ENCODE data around the gene SNRK.

The SNRK gene

DNA sequence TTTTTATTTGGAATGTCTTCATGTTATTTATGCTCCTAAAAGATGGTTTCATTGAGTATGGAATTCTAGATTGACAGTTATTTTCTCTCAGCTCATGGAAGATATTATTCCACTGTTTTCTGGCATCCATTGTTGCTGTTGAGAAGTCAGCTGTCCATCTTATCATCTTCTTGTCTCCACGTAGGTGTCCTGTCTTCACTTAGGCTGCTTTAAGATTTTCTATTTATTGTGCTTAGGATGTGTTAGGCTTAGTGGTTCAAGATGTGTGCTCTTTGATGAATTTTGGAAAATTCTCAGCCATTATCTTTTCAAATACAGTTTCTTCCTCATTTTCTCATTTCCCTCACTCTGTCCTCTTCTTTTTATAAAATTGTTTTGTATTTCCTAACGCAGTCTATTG lies 52.0 kb downstream of the SNRK start:
- DNase-seq (ENCODE audit: insufficient read length): no peak
- TF ChIP-seq POLR2AphosphoS5 (IDR thresholded peaks at IDR 0.05; ENCODE audit: low read depth, low read length): no peak
- no peak for TF ChIP-seq POLR2A (IDR thresholded peaks at IDR 0.05; ENCODE audit: low read depth, low read length)
- TF ChIP-seq TAF1 (IDR thresholded peaks at IDR 0.05; ENCODE audit: borderline replicate concordance, low read depth, low read length): no peak
- no peak for FAIRE-seq

DNA sequence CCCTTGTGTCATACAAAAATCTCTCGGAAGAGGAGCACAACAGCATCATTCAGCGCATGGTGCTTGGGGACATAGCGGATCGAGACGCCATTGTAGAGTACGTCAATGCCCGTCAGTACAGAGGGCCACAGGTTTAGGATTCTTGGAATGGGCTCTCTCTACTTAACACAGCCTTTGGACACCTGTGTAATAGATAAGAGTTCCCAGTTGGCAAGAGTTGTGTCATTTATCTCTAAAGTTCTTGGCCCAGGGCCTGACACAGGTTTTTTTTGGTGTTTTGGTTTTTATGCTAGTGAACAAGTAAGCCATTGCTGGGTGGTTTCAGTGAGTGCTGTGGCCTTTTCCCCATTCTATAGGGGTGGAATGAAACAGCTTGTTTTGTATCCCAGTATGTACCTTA lies 54.1 kb downstream of the SNRK start:
- DNase-seq (ENCODE audit: insufficient read length) (no peak), FAIRE-seq (no peak)
- TF ChIP-seq POLR2A (IDR thresholded peaks at IDR 0.05; ENCODE audit: low read depth, low read length): no peak
- no peak for TF ChIP-seq POLR2AphosphoS5 (IDR thresholded peaks at IDR 0.05; ENCODE audit: low read depth, low read length)
- TF ChIP-seq TAF1 (IDR thresholded peaks at IDR 0.05; ENCODE audit: borderline replicate concordance, low read depth, low read length): no peak

DNA sequence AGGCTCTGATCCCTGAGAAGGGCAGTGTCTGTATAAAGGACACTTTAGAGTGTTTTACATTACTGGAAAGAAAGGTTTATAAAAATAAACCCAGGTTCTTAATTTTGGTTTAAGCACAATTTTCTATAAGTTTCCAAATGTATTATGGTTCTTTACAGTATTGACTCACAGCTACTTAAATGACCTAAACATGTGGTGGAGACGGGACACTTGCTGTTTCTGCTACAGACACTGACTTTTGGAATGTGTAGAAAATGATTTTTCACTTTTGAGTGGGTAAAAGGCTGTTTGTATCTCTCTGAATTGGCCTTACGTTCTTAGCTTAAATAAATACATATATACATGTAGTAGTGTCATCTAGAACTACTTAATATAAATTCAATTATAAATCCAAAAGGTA lies 55.4 kb downstream of the SNRK start:
- no peak for FAIRE-seq
- TF ChIP-seq POLR2AphosphoS5 (IDR thresholded peaks at IDR 0.05; ENCODE audit: low read depth, low read length): no peak
- DNase-seq (ENCODE audit: insufficient read length): no peak

DNA sequence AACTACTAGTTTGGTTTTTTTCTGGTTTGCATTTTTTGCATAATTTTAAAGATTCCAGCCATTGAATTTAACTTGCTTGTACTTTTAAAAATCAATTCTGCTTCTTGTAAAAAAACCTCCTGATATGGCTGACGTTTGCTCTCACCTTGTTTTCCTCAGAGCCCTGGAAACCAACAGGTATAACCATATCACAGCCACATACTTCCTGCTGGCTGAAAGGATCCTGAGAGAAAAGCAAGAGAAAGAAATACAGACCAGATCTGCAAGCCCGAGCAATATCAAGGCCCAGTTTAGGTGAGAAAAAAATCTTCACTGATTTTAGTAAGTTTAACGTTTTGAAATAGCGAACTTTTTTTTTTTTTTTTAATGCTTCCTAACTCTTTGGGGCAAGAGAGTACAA lies 56.8 kb downstream of the SNRK start:
- TF ChIP-seq POLR2AphosphoS5 (IDR thresholded peaks at IDR 0.05; ENCODE audit: low read depth, low read length) (no peak), POLR2A (IDR thresholded peaks at IDR 0.05; ENCODE audit: low read depth, low read length) (no peak), TAF1 (IDR thresholded peaks at IDR 0.05; ENCODE audit: borderline replicate concordance, low read depth, low read length) (no peak)
- DNase-seq (ENCODE audit: insufficient read length) (no peak), FAIRE-seq (no peak)

DNA sequence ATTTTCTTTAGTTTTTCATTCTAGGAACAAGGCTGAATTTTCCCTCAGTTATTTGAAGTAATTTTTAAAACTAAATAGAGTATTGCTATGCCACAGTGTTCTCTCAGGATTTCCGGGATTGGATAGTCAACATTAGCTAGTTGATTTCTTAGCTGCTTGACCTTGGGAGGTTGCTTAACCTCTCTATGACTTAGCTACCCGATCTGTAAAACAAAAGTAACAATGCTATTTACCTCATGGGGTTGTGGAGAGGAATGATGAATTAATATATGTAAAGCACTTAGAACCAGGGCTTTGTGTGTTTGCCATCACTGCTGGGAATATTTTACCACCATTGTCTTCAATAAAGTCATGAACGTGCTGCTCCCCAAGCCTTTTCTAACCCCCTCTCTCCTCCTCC lies 57.5 kb downstream of the SNRK start:
- TF ChIP-seq POLR2AphosphoS5 (IDR thresholded peaks at IDR 0.05; ENCODE audit: low read depth, low read length) (no peak), POLR2A (IDR thresholded peaks at IDR 0.05; ENCODE audit: low read depth, low read length) (no peak)
- FAIRE-seq (no peak), DNase-seq (ENCODE audit: insufficient read length) (no peak)

DNA sequence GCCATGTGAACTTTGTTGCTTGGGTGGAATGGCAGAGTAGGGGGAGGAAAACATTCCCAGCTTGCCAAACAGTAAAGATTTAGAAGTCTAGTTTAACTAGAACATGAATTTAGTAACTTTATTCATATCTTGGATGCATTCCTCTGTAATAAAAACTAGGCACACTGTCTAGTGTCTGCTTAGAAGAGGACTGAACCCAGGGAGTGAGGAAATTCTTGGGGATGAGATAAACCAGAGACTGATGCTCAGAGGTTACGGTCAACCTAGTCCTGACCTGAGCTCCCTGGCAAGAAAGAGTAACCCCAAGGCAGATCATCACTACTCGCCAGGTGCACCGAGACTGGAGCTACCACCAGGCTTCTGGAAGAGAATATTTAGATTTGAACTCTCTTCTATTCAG lies 58.2 kb downstream of the SNRK start:
- TF ChIP-seq POLR2AphosphoS5 (IDR thresholded peaks at IDR 0.05; ENCODE audit: low read depth, low read length) (no peak), POLR2A (IDR thresholded peaks at IDR 0.05; ENCODE audit: low read depth, low read length) (no peak), TAF1 (IDR thresholded peaks at IDR 0.05; ENCODE audit: borderline replicate concordance, low read depth, low read length) (no peak)
- DNase-seq (ENCODE audit: insufficient read length) (no peak), FAIRE-seq (no peak)

DNA sequence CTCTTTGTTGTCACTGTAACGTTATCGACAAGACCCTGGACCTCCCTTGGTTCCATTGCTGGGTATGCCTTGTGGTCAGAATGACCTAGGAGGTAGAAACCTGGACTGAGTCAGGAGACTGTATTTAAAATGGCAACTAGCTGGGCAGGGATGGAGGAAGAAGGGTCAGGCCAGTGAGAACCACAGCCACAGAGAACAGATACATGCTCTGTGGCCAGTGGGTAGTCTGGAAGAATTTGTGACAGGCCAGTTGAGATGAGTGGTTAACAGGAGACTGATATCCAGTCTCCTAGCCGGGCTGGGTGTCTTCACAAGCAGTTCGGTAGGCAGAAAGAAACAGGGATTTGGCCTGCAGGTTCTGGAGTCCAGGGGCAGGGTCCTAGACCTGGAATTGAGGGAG lies 58.9 kb downstream of the SNRK start:
- no peak for DNase-seq (ENCODE audit: insufficient read length)
- TF ChIP-seq TAF1 (IDR thresholded peaks at IDR 0.05; ENCODE audit: borderline replicate concordance, low read depth, low read length) (no peak), POLR2A (IDR thresholded peaks at IDR 0.05; ENCODE audit: low read depth, low read length) (no peak), POLR2AphosphoS5 (IDR thresholded peaks at IDR 0.05; ENCODE audit: low read depth, low read length) (no peak)
- no peak for FAIRE-seq

DNA sequence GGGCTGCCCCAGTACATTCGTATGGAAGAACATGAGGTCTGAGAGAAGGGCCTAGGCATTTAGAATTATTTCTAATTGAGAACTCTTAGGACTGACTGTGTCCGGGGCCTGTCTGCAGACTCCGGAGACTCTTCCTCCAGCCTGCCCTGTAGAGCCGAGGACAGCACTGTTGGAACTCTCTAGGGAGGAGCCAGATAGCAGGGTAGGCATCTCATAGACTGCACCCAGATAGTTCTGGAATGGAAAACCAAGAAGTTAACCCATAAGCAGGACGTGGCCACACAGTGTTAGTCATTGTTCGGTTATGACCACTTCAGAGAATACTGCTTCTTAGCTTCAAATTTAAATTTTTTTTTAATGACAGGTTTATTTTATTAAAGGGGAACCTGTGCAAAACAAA lies 59.5 kb downstream of the SNRK start:
- FAIRE-seq (no peak), DNase-seq (ENCODE audit: insufficient read length) (no peak)

DNA sequence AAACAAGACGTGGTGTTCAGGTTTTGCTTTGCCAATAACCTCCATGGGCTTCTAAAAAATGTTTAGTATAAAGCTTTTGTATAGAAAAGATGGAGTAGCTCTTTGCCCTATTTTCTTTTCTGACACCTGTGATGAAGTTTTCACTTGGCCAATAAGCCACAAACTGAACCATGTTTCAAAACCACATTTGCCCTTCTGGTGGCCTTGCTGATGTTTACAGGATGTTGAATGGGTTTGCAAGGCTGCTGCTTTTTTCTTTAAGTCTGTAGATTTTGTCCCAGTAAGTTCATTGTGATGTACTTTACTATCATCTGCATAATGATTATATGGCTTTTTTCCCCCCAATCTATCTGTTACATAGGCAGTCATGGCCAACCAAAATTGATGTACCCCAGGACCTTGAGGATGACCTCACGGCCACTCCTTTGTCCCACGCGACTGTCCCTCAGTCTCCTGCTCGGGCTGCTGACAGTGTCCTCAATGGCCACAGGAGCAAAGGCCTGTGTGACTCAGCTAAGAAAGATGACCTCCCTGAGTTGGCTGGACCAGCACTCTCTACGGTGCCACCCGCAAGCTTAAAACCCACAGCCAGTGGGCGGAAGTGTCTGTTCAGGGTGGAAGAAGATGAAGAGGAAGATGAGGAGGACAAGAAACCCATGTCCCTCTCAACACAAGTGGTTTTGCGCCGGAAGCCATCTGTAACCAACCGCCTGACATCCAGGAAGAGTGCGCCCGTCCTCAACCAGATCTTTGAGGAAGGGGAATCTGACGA lies 60.8 kb downstream of the SNRK start:
- FAIRE-seq: no peak
- no peak for DNase-seq (ENCODE audit: insufficient read length)
- TF ChIP-seq POLR2A (IDR thresholded peaks at IDR 0.05; ENCODE audit: low read depth, low read length) (no peak), POLR2AphosphoS5 (IDR thresholded peaks at IDR 0.05; ENCODE audit: low read depth, low read length) (no peak), TAF1 (IDR thresholded peaks at IDR 0.05; ENCODE audit: borderline replicate concordance, low read depth, low read length) (no peak)

More for the DNA sequence above, 59.5 kb downstream of the SNRK start:
- TF ChIP-seq POLR2AphosphoS5 (IDR thresholded peaks at IDR 0.05; ENCODE audit: low read depth, low read length) (no peak), TAF1 (IDR thresholded peaks at IDR 0.05; ENCODE audit: borderline replicate concordance, low read depth, low read length) (no peak), POLR2A (IDR thresholded peaks at IDR 0.05; ENCODE audit: low read depth, low read length) (no peak)

DNA sequence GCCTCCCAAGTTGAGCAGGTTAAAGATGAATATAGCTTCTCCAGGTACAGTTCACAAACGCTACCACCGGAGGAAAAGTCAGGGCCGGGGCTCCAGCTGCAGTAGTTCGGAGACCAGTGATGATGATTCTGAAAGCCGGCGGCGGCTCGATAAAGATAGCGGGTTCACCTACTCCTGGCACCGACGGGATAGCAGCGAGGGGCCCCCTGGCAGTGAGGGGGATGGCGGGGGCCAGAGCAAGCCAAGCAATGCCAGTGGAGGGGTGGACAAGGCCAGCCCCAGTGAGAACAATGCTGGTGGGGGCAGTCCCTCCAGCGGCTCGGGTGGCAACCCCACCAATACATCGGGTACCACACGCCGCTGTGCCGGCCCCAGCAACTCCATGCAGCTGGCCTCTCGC lies 61.4 kb downstream of the SNRK start:
- DNase-seq (ENCODE audit: insufficient read length): no peak
- TF ChIP-seq POLR2A (IDR thresholded peaks at IDR 0.05; ENCODE audit: low read depth, low read length) (no peak), POLR2AphosphoS5 (IDR thresholded peaks at IDR 0.05; ENCODE audit: low read depth, low read length) (no peak), TAF1 (IDR thresholded peaks at IDR 0.05; ENCODE audit: borderline replicate concordance, low read depth, low read length) (no peak)
- FAIRE-seq: no peak

DNA sequence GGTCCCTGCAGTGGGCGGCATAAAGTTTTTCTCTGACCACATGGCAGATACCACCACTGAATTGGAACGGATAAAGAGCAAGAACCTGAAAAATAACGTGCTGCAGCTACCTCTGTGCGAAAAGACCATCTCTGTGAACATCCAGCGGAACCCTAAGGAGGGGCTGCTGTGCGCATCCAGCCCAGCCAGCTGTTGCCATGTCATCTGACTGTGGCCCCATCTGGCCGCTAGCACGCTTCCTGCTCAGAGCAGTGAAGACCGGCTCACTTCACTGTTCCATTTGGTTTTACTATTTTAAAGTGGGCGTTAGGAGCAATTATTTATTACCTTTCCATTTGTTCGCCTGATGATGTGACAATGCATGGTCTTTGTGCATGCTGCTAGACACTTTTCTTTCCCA lies 62.0 kb downstream of the SNRK start:
- FAIRE-seq (no peak), DNase-seq (ENCODE audit: insufficient read length) (no peak)
- TF ChIP-seq POLR2AphosphoS5 (IDR thresholded peaks at IDR 0.05; ENCODE audit: low read depth, low read length) (no peak), TAF1 (IDR thresholded peaks at IDR 0.05; ENCODE audit: borderline replicate concordance, low read depth, low read length) (no peak), POLR2A (IDR thresholded peaks at IDR 0.05; ENCODE audit: low read depth, low read length) (no peak)

DNA sequence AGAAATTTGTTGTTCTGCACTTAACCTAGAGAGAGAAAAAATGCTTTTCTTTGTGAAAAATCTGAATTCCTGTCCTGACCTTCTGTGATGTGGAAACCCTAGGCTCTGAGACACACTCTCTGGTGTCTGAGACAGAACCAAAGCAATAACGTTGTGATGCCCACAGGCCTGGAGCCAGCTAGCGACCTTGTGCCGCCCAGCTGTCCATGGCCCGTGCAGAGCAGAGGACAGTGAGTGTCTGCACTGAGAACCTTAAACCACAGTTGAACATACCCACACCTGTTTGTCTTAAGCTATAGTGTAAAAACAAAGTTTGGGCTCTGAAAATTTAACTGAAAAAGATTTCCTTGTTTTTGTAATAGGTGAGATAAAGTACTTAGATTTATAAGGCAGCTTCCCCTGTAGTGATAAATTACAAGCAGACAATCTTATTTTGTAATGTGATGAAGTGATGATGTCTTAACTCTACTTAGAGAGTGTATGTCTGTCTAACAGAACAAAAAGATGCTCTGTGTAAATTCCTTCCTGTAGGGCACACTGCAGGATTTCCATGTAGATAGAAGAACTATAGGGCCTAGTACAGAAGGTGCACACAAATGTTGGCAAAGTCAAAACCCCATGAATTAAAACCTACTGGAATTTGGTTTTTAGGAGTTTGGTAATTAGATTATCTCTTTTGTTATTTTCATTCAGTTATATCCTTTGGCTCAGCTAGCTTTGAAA lies 62.7 kb downstream of the SNRK start:
- TF ChIP-seq POLR2AphosphoS5 (IDR thresholded peaks at IDR 0.05; ENCODE audit: low read depth, low read length) (no peak), POLR2A (IDR thresholded peaks at IDR 0.05; ENCODE audit: low read depth, low read length) (no peak)
- no peak for DNase-seq (ENCODE audit: insufficient read length)
- FAIRE-seq: no peak

Data from GM12892 (cell line).